A673 (cell line): ENCODE measurements around the gene SEPTIN10.

Source experiments
- EZH2 ChIP-seq: fragments of 200-600 bp; sonication (generic); IDR thresholded peaks from 2 replicates; pipeline ENCODE4 v1.6.1; 2017; ENCODE audit warnings: borderline replicate concordance, low read depth, mild to moderate bottlenecking, mixed read lengths, antibody characterized with exemption, low read length; ENCODE audit not compliant: poor library complexity, severe bottlenecking
- TF ChIP-seq, protein P1 (sequence below): fragments of 300-800, 200-600 bp; sonication (generic); conservative IDR thresholded peaks from 2 replicates; pipeline ENCODE4 v1.5.1; 2017; ENCODE audit warnings: low read depth, mild to moderate bottlenecking, antibody characterized with exemption, low read length, moderate library complexity, mixed read lengths

DNA sequence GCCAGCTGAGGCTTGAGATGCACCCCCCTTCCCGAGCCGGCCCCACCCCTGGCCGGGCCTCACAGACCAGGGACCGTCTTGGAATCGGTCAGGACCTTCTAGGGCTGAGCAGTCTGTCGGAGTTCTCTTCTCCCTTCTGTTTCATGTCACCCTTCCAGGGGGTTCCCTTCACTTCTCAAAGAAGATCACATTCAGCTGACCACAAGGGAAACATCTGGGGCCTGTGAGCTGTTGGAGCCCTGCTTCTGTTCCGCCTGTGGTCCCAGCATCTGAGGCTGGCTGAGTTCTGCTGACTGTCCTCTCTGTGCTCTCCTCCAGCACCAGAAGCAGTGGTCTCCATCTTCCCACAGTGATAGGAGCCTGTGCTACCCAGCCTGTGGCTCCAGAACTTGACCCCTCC lies 106.5 kb downstream of the SEPTIN10 start:
- TF ChIP-seq, protein P1, sequence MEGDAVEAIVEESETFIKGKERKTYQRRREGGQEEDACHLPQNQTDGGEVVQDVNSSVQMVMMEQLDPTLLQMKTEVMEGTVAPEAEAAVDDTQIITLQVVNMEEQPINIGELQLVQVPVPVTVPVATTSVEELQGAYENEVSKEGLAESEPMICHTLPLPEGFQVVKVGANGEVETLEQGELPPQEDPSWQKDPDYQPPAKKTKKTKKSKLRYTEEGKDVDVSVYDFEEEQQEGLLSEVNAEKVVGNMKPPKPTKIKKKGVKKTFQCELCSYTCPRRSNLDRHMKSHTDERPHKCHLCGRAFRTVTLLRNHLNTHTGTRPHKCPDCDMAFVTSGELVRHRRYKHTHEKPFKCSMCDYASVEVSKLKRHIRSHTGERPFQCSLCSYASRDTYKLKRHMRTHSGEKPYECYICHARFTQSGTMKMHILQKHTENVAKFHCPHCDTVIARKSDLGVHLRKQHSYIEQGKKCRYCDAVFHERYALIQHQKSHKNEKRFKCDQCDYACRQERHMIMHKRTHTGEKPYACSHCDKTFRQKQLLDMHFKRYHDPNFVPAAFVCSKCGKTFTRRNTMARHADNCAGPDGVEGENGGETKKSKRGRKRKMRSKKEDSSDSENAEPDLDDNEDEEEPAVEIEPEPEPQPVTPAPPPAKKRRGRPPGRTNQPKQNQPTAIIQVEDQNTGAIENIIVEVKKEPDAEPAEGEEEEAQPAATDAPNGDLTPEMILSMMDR: no peak
- TF ChIP-seq EZH2: no peak
